ENCODE measurements around the gene USH1C.

Gene USH1C

DNA sequence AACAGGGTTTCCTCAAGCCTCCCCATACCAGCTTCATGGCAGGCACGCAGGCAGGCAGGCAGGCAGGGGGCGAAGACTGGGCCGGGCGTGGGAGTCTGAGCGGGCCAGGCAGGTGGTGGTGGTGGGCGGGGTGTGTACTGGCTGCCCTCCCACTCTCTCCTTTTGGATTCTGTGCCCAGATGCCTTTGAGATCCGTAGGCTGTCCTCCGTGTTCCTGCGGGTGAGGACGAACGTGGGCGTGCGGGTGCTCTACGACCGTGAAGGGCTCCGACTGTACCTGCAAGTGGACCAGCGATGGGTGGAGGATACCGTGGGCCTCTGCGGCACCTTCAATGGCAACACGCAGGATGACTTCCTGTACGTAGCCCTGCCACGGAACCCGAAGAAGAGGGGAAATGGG is 25.8 kb upstream of the USH1C start:
- DNase-seq (ENCODE audit: low read depth) = no peak

DNA sequence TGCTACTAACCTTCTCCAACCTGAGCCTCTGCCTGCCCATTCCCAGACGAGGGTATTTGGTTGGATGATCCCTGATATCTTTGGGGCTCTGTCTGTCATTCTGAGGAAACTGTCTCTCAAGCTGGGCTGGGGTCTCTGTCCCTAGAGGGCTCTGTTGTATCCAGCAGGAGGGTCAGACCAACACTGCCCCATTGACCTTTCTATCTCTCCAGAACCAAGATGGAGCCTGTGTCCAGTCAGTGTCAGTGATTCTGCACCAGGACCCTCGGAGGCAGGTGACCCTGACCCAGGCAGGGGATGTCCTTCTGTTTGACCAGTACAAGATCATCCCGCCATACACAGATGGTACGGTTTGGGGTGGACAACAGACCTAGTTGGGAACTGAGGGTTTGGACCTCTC is 24.7 kb upstream of the USH1C start:
- no peak for DNase-seq (ENCODE audit: low read depth)

DNA sequence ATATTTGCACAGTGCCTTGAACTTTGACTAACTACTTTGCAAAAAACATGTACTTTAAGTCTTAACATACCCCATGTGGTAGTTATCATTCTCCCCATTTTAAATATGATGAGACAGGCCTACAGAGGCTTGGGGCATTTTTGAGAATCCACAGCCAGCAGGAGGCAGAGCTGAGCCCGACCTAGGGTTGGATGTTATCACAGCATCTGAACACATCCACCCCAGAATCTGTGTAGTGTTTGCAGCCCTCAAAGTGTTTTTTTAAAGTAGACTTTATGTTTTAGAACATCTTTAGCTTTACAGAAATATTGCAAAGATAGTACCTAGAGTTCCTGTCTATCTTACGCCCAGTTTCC is 20.4 kb upstream of the USH1C start:
- DNase-seq (ENCODE audit: low read depth) = no peak

DNA sequence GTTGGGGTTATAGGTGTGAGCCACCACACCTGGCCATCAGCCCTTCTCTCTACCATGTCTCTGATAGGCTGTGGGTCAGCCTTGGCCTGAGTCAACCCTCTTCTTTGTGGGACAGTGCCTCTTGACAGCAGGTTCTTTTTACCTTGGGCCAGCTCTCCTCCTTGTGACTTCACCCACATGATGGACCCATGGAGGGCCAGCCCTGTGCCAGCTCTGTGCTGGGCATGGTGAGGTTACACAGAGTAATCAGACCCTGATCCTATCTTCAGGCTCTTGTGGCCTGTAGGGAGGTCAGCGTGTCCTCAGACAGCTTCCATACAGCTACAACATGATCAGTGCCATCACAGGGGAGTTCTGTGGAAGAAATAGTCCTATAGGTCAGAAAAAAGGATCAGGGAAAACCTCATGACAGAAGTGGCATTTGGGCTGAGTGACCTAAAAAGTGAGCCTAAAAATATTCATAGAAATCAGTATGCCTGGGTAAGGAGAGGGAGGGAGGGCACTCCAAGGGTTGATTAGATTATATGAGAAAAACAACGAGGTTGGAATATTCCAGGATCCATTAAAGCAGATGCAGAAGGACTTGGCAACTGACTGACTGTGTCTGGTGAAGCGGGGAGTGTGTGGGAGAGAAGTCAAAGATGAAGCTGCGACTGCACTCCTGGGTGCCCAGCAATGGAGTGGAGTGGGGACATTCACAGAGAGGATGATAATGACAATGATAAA is 19.9 kb upstream of the USH1C start:
- no peak for DNase-seq (ENCODE audit: low read depth)

DNA sequence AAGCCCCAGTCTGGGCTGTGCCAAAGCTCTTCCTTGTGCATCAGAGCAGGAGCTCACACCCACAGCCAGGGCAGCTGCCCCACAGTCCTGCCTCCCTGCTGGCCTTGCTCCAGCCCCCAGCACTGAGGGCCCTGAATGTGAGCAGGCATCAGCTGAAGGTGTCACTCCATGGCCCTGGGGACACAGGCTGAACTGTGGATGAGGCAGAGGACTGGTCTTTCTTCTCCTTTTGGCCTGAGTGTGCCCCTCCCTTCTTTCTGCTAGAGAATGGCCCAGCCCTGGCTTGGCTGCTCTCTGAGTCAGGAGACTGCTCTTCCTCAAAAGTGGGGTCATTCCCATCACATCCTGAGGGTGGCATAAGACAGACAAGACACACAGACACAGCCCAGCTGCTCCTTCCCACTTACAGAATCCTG is 19.0 kb upstream of the USH1C start:
- no peak for DNase-seq (ENCODE audit: low read depth)

DNA sequence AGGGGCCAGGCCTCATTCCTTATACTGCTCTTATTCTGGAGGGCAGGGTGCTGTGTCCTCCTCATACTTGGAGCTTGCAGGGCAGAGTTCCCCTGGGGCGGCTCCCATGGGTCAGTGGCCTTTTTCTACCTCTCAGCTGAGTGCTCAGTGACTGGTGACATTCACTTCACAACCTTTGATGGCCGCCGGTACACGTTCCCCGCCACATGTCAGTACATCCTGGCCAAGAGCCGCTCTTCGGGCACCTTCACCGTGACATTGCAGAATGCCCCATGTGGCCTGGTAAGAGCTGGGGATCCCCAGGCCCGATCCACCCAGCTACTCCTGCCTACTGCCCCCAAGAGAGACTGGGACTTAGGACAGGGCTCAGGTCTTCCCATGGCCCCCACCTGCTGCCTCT is 17.3 kb upstream of the USH1C start:
- DNase-seq (ENCODE audit: low read depth) = no peak

DNA sequence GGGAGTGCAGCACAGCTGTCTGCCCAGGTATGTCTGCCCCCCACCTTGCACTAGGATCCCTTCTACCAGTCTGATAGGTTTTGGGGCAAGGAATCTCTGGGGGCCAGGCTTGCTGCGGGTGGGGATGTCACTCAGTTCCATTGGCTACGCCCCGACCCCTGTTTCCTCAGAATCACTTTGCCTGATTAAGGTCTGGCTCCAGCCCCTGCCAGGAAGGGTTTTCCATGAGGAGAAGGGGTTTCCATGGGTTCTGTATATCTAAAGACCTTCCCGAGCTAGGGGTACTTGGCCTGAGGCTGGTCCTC is 16.8 kb upstream of the USH1C start:
- no peak for DNase-seq (ENCODE audit: low read depth)

DNA sequence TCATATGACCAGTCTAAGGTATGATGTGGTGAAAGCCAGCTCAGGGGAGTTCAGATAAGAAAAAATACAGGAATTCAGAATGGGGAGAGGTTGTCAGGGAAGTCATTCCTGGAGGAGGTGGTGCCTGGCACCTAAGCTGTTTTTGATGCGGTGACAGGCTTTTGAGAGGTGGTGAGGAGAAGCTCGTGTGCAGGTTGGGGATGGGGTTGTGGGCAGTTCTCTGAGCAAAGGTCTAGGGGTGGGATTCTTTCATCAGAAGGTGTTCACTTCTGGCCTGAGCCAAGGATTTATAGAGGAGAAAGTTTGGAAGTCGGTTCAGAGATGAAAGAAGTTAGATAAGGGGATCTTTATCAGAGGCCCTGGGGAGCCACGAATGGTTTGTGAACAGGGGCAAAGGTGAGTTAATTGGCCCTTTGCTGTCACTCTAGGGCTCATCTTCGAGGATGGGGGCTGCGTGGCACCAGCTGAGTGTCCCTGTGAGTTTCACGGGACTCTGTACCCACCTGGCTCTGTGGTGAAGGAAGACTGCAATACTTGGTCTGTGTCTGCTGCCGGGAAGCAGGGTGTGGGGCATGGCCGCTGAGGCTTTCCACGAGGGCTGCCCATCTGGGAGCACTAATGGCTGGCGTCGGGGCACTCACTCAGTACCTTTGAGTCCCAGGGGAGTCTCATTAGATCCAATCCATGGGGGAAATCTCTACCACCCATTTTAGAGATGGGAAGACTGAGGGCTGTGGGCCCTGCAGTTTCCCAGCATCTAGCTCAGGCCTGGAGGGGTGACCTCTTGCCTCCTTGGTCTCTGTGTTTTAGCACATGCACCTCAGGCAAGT is 16.3 kb upstream of the USH1C start:
- DNase-seq (ENCODE audit: low read depth) = no peak

DNA sequence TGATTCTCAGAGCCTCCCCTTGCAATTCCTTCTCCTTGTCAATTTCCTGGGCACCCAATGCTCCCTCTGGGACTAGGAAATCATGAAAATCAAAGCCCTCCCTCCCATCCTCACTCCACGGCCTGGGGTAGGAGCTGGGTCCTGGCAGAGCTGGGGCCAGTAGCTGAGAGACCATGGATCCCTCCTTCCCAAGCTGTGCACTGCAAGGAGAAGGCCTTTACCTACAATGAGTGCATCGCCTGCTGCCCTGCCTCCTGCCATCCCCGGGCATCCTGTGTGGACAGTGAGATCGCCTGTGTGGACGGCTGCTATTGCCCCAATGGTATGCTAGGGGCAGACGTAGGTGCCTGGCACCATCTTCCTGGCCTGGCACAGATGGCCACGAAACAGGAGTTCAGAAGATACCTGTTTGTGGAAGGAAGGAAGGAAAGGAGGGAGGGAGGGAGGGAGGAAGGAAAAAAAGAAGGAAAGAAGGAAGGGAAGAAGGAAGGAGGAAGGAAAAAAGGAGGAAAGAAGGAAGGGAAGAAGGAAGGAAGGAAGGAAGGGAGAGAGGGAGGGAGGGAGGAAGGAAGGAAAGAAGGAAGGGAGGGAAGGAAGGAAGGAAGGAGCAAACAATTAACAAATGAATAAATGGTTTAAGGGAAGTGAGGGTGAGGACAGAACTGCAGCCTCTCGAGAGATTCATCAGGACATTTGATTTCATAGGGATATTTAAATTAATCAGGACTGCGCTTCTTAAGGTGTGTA is 15.3 kb upstream of the USH1C start:
- no peak for DNase-seq (ENCODE audit: low read depth)

DNA sequence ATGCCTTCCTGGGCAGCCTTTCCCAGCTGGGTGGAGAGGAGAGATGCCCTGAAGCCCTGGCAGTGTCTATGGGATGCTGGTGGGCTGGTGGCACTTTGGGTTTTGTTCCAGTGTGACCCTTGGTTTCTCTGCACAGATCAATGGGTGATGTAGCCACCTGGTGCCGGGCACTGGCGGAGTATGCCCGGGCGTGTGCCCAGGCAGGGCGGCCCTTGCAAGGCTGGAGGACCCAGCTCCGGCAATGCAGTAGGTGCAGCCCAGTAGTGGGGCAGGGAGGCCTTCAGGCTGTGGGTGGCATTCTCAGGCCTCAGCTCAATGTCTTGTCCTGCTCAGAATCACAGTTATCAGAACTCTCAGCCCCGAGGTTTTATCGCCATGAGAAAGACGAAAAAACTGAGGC is 14.7 kb upstream of the USH1C start:
- no peak for DNase-seq (ENCODE audit: low read depth)

DNA sequence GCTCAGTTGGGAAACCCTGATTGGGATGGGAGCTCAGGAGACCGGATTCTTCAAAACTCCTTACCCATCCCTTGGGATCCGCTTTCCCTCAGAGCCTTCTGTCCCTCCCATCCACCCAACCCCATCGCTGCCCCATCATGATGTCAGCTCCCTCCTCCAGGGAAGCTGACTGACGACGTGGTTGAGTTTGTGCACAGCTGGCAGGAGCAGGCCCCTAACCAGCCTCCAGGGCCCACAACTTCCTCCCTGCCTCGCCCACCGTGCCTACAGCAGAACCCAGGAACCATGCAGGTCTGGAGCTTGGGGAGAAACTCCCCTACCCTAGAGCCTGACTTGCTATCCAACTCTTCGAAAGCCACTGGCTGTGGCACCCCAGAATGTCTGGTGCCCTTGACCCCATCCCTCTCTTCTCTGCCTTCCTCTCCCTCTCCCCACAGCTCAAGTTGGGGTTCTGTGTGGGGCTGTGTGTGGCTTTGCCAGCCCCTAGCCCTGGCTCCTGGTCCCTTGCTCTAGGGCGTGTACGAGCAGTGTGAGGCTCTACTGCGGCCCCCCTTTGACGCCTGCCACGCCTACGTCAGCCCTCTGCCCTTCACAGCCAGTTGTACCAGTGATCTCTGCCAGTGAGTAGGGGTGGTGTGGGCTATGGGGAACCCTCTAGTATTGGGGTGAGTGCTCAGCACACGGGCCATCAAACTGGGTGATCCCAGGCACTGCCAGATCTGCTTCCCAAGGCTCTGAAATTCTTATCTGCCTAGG is 14.0 kb upstream of the USH1C start:
- DNase-seq (ENCODE audit: low read depth) = no peak

DNA sequence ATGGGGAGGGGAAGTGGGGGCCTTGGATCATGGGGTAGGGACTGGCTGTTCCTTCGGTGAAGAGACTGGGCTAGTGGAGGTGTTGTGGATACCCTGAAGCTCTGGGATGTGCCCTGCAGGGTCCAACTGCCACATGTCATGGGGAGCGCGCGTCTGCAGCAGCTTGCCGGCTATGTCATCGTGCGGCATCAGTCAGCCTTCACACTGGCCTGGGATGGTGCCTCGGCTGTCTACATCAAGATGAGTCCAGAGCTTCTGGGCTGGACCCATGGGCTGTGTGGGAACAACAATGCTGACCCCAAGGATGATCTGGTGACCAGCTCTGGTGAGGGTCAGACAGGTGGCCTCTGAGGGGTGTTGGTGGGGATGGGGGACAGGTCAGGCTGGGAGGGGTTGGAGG is 12.8 kb upstream of the USH1C start:
- DNase-seq (ENCODE audit: low read depth) = no peak

DNA sequence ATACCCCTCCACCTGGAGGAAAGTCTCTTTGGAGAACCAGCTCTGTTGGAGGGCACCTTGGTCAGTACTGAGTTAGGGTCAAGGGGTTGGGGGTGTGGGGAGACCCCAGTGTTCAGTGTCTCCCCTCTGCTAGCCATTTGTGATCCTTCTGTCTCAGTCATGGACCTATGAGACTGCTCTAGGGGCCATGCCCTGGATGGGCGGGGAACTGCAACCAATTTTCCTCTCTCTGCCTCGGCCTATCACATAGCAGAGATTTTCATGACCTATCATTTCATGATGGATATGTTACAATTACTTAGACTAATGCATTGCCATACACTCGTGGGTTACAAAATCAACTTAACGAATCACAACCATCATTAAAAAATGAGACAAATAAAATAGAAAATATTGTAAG is 10.3 kb upstream of the USH1C start:
- no peak for DNase-seq (ENCODE audit: low read depth)

DNA sequence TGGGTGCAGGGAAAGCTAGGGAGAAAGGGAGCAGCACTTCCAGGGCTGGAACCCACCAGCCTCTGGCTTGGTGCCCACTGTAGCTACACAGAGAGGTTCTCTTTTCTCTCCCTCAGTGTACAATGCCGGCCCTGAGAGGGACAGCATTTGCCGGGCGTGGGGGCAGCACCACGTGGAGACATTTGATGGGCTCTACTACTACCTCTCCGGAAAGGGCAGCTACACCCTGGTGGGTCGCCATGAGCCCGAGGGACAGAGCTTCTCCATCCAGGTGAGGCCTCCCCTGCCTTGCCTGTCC is 9.0 kb upstream of the USH1C start:
- no peak for DNase-seq (ENCODE audit: low read depth)

DNA sequence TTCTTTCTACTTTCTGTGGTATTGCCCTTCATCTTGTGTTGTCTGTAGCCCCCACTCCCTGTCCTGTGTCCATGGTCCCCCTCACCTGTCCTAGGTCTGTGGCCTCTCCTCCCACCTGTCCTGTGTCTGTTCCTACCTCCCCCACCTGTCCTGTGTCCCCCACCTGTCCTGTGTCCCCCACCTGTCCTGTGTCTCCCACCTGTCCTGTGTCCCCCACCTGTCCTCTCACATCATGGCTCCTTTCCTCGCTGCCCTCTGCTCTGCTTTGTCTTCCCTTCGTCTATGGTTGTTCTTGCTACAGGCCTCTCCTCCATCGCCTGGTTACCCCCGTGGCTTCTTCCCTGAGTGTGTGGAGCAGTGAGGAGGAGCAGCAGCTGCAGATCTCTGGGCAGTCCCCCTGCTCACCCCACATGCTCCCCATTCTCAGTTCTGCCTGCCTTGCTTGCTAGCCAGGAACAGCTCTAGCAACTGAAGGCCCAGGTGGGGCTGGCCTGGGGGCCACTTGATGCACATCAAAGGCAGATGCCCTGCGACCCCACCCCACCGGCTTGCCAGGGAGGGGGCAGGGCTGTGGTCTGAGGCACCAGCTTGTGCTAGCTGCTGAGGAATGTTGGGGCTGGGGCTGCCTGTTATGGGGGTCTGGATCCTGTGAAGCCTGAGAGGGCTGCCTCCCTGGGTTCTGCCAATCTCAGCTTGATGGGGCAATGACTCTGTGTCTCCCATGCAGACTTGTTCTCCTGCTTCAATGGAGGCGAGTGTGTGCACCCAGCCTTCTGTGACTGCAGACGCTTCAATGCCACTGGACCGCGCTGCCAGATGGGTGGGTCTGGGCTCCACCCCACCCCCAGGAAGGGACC is 8.4 kb upstream of the USH1C start:
- no peak for DNase-seq (ENCODE audit: low read depth)

DNA sequence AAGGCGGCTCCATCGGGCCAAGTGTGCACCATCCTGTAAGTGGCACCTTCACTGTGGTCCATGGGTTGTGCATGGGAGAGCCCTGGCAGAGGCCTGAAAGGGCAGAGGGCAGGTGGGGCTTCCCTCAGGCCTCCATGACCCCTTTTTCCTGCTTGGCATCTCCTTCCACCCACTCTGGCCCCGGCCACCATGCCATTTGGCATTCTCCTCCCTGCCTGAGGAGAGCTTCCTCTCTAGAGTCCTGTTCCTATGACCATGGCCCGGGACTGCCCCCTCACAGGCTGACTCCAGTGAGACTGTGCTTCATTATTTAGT is 7.8 kb upstream of the USH1C start:
- DNase-seq (ENCODE audit: low read depth) = no peak

DNA sequence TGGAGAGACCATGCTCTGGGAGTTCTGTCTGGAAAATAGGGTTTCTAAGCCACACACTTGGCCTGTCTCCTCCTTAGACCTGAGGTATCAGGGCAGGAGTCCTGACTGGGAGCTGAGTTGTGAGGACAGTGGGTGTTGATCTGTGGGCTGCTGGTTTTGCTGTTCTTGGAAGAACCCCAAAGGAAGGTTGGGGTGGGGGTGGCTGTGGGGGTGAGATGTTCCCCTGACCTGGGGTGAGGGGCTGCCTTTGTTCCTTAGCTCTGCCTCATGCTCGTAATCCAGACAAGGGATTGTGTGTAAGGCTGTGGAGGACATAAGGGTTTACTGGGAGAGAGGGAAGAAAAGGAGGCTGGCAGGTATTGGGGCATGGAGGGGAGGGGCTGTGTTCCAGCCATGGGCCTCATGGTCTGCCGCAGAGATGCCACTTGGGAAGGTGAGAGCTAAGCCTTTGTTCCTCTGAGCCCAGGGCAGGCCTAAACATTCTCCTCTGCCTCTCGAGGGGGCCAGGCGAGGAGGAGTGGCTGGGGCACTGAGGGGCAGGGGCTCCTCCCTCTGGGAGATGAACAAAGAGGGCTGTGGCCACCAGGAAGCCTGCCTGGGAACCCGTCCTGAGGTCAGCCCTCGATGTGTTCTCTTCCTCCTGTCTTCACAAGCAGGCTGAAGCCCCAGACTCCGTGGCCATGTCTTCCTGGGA is 7.3 kb upstream of the USH1C start:
- no peak for DNase-seq (ENCODE audit: low read depth)

DNA sequence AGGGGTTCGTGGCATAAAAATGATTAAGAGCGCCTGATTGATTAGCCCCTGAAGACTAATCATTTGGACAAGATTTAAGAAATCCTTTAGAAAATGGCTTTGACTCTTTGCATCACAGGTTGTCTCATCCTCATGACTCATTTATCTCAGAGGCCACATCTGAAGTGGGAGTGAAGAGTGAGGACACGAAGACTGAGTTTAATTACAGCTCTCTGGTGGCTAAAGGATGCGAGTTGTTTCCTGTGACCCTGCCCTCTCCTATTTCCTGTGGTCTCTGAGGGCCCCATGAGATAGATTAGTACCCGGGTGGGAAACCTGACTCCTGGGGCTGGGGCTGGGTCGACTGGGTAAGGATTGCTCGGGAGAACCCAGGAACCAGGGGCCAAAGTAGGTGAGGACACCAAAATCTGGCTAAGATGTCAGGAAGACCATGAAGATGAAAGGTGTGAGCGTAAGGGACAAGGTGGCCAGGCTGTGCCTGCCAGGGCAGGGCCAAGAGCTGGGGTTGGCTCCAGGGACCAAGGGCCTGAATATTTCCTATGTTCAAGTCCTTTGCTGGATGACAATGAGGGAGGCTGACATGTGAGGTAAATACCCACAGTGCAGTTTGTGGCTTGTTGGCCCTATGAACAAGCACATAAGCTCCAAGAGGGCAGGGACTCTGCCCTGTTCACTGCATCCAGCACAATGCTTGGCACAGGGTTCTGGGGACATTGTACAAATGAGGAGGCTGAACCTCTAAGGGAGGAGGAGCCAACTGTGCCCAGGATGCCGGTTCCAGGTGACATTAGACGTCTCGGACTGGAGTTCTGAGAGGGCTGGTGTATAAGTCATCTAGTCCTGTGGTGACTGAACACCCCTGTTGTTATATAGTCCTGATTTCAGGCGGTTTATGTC is 6.5 kb upstream of the USH1C start:
- DNase-seq (ENCODE audit: low read depth) = no peak

DNA sequence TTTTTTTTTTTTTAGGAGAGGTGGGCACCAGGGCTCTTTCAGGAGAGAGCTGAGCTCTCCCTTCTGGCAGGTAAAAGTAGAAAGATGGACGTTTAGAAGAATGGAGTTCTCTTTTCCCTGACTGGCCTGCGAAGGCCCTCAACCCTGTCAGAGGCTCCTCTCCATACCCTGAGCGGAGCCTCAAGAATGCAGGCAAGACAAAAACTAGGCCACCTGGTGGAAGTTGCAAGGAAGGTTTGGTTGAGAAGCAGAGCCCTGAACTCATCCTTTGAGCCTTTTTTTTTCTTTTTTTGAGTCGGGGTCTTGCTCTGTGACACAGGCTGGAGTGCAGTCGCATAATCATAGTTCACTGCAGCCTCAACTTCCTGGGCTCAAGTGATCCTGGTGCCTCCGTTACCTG is 4.2 kb upstream of the USH1C start:
- no peak for DNase-seq (ENCODE audit: low read depth)

DNA sequence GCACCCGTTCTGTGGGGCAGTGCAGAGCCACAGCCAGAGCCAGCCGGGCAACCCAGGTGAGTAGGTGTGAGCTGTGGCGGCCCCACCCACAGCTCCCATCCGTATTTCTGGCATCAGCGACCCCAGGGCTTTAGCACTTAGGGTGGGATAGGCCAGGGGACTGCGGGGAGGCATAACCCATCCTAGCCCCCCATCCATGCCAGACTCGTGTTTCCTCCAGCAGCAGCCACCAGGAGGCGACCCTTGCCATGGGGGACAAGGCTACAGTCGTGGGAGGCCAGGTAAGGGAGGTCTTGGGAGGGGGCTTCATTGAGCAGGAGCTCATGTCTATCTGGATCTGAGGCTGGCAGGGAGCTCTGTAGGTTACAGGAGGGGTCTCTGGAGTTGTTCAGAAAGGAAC is 3.7 kb upstream of the USH1C start:
- DNase-seq (ENCODE audit: low read depth) = no peak
